Fibroblast of skin of right biceps (primary cell): ENCODE measurements around the gene IL24.
"Not testable (repeated sequence)": the region's sequence is repeated elsewhere in the genome, so short reads cannot be mapped to it uniquely, and the experiment has no call there.

ENCODE experiments used
- DNase-seq: peaks from one replicate; pipeline ENCODE4 v3.0.0-alpha.2; 2013

The IL24 gene

DNA sequence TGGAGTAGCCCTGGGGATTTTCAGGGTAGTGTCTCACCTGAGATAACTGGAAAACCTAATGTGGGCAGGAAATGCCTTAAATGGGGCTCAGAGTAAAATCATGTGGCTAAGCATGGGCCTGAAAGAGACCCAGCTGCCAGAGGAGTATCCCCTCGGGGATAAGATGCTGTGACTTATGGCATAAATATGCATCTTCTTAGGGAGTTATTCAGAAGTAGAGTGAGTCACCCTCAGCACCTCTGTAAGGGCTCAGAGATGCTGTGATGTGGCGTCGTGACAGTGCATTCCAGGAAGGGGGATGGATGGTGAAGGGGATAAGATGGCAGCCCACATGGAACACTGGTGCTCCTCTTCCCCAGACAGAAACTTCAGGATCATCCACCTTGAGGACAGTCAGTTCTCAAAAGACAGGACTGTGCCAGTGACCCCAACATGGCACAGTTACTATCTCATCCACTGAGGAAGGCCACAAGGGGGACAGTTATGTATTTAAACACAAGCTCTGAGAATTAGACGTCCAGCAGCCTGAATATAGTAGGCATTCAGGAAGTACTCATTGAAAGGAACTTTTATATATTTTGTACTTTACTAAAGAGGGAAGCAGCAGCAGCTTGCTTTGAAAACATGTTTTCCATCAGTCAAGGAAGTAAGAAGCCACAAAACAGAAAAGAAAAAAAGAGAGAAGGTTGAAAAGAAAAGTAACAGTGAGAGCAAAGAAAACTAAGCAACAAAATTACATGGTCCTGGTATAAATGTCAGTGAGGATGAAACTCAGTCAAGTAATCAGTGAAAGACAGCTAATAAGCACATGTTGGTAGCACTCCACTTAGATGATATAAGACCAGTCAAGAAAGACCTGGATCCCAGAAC is 8.3 kb downstream of the IL24 start:
- peak; percentile 99 for DNase-seq

DNA sequence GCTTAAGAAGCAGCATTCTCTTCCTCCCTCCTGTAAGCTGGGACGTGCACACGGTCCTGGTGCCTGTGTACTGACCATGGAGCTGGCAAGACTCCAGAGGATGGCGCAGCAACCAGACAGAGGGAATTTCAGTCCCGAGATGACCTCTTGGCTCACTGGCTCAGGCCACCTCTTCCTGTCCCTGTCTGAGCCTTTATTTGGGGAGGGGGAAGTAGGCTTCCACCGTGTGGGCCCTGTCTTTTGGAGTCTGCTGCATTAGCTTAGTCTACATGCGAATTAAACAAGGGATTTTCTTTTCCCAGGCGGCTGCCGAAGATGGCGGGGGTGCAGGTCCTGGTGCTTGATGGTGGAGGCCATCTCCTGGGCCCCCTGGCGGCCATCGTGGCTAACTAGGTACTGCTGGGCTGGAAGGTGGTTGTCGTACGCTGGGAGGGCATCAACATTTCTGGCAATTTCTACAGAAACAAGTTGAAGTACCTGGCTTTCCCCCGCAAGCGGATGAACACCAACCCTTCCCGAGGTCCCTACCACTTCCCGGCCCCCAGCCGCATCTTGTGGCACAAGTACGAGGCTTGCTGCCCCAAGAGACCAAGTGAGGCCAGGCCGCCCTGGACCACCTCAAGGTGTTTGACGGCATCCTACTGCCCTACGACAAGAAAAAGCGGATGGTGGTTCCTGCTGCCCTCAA is 10.2 kb downstream of the IL24 start:
- DNase-seq, result no peak

DNA sequence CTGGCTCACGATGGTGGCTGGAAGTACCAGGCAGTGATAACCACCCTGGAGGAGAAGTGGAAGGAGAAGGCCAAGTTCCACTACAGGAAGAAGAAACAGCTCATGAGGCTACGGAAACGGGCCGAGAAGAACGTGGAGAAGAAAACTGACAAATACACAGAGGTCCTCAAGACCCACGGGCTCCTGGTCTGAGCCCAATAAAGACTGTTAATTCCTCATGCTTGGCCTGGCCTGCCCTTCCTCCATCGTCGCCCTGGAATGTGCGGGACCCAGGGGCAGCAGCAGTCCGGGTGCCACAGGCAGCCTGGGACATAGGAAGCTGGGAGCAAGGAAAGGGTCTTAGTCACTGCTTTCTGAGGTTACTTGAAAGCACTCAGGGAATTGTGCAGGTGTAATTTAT is 10.8 kb downstream of the IL24 start:
- no peak for DNase-seq

DNA sequence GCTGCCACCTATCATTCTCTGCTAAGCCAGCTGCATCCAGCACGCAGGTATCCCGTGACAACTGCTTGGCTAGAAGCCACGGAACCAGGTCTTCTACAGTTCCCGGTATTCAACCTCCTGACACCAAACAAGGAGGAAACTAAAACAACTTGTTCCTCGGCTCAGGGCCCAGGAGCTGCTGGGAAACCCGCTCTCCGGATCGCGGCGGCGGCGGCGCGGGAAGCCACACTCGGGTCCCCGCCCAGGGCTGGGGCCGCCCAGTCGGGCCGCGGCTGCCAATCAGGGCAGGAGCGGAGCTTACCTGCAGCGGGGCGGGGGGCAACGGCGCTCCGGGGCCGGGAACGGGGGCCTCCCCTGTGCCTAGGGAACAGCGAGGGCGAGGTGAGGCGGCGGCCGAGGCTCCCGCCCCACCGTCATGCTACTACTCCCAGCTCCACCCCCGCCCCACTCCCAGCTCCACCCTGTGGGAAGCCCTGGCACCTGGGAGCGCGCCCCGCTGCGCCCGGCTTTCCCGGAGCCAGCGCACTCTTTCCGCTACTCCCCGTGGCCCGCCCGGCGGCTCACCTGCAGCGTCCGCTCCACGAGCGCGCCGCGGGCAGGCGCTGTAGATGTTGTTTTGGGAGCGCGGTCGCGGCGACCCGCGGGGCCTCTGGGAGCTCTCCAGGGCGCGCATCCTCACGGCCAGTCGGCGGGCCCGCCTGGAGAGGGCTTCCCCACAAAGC is 12.1 kb downstream of the IL24 start:
- no peak for DNase-seq

DNA sequence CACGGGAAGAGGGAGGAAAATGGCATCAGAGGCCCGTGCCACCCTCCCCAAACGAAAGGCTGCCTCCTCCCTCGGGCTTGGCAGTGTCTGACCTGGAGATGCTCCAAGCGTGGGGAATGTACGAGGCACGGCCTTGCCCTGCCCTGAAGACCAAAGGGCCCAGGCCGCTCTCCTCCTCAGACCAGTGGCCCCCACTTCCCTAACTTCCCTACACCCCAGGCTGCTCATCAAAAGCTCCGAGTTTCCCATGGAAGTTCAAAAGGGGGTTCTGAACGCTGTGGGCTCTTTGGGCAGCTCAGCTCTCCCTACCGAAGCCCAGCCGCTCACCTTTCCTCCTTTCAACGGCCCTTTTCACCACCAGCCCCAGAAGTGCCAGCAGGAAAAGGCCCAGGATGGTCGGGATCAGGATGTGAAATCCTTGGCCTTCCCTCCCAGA is 12.7 kb downstream of the IL24 start:
- DNase-seq, result no peak

DNA sequence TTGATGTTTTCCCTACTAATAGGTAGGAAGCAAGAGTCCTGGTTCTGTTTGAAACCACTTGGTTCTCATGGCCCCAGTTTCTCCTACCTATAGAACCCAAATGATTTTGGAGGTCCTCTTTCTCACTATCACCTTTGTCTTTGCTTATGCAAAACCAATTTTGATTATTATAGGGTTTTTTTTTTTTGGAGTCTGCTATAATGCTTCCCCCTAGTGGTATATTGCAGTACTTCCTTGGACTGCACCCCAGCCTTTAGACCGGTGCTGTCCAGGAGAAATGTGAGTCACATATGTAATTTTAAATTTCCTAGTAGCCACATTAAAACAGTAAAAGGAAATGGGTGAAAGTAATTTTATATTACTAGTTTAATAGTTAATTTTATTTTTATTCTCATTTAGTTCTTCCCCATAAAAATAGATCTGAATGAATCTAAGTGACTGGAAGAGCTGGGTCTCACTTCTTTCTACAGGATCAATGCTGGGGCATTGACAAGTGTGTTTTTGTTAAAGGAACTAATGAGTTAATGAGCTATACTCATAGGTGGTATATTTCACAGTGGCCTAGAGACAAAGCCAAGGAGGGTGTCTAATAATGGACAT is 13.9 kb downstream of the IL24 start:
- DNase-seq, result peak; percentile 72

DNA sequence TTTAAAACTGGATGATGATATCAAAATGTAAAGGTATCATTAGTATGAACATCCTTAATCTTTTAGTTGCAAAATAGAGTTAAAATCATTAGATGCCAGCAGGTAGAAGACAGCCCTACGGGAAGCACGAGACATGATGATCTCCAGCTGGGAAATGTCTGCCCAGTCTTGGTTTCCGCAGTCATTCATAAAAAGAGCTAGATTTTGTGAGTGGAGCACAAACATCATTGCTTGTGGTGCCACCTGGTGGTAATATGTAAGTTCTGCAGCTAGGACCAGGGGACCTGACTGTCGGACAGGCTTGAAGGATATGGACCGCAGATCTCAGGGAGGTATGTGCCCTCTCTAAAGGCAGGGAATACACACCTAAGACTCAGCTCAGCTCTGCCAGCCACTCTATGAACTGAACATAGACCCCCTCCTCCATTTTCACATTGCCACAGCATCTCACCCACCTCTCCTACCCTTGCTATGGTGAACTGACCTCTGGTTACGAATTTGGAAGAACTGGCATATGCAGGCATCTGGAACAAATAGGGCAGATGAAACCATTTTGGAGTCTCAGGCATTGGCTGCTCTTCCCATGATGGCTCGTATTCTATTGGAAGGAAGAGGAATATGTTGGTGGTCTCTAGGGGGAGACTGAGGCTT is 15.3 kb downstream of the IL24 start:
- peak; percentile 73 for DNase-seq

DNA sequence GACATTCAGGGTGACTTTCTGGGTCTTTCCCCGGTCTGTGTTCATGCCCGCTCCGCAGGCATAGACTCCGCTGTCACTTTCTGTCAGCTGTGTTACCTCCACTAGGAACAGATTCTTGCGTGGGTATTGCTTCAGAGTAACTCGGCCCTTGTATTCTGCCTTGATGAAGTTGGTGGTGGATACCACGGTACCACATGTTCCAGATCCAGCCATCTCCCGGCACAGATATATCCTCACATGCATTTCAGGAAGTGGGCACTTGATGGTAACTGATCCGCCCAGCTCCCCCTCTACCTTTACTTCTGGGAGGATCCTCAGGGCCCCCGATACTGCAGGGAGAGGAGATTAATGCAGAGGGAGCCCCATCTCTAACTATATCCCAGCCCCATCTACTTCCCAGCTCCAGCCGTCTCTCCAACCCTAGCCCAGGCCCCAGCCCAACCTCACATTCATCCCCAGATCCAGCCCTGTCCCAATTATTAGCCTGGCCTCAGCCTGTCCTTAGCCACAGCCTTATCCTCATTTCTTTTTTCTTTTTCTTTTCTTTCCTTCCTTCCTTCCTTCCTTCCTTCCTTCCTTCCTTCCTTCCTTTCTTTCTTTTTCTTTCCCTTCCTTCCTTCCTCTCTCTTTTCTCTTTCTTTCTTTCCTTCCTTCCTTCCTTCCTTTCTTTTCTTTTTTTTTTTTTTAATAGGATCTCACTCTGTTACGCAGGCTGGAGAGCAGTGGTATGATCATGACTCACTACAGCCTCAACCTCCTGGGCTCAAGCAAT is 16.7 kb downstream of the IL24 start:
- DNase-seq, result no peak

DNA sequence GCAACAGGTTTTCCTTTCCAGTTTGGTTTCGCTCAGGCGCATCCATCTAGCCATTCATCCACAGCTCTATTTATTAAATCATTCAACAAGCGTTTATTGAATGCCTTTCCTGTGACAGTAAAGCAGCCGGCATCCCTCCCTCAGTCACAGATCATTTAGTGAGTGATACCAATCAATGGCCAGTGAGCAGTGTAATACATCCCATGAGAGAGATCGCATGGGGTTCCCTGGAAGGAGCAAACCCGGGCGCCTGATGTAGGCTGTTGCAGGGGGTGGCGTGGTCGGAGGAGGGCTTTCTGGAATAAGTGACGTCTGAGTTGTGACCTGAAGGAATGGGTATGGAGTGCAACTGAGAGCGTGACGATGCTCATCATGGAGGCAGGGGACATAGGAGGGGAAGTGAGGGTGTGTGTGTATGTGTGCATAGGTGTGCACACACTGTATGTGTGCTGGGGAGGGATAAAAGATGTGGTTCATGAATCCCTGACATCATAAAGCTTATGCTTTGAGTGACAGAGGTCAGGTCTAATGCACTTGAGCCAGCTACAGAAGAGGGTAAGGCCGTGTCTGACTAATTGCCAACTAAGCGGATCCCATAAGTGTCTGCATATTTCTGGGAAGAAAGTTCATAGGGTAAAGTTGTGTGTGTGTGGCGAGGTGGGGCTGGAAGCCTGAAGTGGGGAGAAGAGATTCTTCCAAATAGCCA is 17.9 kb downstream of the IL24 start:
- no peak for DNase-seq

DNA sequence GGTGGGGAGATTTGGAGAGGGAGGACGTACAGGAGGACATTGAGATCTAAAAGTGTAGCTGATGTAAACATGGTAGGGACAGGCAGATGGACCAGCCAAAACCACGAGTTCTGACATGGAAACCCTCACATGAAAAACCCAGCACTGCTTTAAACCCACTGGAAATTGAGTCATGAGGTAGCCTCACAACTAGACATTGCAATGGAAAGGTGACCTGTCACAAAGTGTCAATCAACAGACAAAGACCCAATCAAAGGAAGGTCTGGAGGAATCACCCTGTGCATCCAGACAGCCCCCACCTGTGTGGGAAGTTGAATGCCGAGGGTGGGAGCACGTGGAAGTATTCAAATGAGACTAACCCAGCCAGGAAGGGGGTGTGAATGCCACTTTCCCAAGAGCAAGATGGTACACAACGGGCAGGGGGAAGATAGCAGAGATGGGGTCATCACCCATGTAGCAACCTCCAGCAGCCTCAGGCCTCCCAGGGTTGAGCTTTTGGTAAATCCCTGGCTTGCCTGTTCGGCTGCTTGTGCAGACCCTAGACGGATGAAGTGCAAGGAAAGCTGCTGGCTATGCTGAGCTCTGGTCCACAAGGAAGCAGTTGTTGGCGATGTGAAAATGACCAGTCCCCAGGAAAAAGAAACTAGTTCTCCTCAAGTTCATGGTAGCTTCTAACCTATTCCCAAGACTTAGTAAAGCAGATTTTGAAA is 18.9 kb downstream of the IL24 start:
- no peak for DNase-seq

DNA sequence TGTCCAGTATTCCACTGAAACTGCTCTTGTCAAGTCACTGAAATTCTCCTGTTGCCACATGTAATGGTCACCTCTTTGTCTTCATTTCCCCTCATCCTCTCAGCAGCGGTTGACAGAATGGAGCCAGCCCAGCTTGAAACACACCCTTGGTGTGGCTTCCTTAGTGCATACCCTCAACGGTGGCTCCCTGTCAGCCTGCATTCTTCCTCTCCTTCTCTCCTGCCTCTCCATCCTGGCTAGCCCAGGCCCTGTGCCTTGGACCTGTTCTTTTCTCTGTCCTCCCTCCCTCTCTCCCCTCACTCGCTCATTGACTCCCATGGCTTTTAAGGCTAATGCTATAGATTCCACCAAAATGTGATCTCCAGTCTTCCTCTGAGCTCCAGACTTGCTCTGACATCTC is 20.8 kb downstream of the IL24 start:
- no peak for DNase-seq

DNA sequence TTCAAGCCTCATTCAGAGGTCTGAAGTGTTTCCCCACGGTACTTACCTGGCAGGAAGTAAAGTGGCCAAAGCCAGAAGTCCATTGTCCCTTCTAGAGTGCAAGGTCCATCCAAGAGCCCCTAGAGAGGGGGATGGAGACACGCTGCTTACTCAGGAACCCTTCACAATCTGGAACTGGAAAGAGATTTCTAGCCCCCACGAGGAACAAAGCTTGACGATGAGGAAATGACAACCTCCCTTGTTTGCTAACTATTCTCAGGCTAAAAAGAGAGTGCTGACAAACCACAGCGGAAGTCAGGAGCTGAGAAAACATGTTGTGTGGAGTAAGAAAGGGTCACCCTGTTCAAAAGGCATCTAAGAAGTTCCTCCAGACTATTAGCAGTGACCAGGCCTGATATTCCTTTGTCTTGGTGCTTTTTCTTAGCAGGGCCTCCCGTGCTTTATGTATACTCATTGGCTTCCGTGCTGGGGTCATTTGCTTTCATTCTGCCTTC is 24.6 kb downstream of the IL24 start, which contains the start of gene FCMR:
Gene FCMR (minus strand): TSS at position 170 of the 494 bp plus-strand sequence. CDS start 87 bp downstream, at position 83.
- no peak for DNase-seq

DNA sequence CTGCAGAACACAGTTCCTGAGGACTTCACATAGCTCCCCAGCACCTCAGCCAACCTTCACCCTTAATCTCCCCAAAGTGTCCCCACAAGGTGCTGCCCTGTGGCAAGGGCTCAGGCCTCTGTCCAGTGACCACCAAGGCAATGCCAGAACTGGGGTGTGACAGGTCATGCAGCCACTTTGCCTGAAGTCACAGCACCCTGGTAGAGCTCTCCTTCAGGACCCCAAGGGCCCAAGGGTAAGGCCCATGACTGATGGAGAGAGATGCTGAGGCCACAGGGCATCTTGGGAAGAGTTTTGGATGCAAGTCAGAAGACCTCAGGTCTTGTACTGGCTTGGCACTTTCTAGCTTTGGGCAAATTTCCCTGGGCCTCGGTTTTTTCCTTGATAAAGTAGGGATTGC is 25.3 kb downstream of the IL24 start:
- no peak for DNase-seq

DNA sequence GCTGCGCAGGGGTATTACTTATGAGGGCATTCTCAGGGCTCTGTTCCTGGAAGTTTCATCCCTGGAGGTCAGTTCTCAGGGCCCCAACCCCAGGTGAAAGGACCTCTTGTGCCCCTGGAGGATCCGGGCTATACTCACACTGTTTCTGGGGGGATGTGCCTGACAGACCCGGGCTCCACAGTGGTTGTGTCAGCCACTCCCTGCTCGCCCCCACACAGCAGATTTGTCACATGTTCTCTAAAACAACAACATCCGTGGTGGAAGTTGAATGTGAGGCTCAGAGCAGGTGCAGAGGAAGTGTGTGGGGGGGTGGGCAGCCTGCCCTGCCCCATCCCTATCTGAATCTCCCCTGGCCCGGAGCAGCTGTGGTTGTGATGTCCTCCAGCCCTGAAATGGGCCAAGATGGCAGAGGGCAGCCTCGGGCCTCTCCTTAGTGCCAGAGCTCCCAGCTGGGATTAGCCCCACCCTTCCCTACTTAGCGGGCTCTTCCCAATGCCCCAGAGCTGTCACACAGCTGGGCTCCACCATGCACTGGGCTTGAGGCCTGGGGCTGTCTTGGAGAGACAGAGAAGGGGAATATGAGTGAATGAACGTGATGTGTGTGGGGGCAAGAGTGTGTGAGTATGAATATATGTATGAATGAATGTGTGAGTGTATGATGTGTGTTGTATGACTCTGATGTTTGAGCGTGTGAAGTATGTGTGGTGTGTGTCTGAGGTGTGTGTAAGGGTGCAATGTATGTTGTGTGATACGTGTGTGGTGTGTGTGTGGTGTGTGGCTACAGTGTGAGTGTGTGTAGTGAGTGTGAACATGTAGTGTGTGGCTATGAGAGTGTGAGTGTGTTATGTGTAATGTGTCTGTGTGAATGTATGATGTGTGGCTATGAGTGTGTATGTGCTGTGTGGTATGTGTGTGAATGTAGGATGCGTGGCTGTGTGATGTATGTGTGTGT is 26.0 kb downstream of the IL24 start:
- DNase-seq, result no peak

DNA sequence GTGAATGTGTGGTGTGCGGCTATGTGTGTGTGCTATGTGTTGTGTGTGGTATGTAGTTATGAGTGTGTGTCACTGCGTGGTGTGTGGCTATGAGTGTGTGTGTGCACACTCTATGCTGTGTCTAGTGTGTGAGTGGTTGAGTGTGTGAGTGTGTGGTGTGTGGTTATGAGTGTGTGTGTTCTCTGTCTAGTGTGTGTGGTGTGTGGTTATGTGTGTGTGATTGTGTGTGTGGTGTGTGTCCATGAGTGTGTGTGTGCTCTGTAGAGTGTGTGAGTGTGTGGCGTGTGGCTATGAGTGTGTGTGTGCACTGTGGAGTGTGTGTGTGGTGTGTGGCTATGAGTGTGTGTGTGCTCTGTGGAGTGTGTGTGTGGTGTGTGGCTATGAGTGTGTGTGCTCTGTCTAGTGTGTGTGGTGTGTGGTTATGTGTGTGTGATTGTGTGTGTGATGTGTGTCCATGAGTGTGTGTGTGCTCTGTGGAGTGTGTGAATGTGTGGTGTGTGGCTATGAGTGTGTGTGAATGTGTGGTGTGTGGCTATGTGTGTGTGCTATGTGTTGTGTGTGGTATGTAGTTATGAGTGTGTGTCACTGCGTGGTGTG is 26.8 kb downstream of the IL24 start:
- not testable (repeated sequence) for DNase-seq

DNA sequence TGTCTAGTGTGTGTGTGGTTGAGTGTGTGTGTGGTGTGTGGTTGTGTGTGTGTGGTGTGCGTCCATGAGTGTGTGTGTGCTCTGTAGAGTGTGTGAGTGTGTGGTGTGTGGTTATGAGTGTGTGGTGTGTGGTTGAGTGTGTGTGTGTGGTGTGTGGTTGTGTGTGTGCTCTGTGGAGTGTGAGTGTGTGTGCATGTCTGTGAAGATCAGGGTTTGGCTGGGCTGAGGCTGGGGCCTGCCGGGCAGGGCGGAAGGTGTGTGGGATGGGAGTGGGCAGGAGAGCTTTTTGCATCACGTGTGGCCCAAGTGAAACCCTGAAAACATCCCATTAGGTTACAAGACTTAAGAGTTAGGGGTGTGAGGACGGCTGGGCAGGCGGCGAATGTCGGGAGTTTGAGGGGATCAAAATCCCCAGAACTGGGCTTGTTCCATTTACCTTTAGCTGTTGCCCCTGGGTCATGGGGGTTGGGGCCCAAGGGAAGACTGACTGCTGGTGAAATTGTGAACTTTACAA is 27.4 kb downstream of the IL24 start:
- no peak for DNase-seq

DNA sequence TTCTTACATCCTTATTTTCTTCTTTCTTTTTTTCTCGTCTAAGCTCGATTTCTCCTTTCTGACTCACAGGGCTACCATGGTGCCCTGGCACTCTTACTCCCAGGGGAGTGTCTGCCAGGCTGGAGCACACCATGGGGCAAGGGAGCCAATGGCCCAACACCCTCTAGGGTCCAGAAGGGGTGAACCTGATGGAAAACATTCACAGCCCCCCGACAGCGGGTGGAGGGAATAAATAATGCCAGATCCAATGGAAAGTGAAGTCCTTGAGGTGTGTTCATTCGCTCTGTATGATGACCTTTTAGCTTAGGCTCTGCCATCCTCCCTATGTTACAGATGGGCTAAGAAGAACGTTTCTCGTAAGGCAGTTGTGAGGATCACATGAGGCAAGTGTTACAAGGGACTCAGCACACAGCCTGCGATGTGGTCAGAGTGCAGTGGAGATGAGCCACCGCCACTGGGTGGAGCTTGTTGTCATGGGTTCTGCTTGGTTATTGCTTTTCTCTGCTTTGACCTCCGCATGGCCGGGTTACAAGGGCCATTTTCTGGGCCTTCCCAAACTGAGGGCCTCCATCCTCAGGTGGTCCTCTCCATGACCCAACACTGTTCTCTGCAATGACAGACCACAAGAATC is 28.0 kb downstream of the IL24 start:
- no peak for DNase-seq

DNA sequence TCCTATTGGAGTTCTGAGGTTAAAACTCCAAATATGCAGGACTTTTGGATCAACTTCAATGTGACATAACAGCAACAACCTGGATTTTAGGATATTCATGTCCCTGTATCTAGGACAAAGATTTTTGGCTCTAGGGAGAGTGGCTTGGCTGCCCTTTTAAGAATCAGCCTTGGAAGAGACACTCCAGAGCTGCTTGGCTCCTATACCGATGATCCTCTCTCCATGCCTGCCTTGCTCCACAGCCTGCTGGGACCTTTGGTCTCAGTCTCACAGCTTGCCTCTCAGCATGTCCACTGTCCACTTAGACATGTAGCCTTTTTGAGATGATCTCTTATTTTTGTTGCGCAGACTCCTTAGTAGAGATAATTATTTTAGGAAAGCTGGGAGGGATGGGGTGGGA is 29.0 kb downstream of the IL24 start:
- DNase-seq, result no peak
